ENCODE data around the gene FZD4.
"Not testable (repeated sequence)": the region's sequence is repeated elsewhere in the genome, so short reads cannot be mapped to it uniquely, and the experiment has no call there.

FZD4 gene

GRCh38 chr11:86972734-86973133, 17.5 kb upstream of the FZD4 start:
- no peak for DNase-seq

- DNase-seq: no peak
Measured at GRCh38 chr11:86969258-86969657, 14.1 kb upstream of the FZD4 start.

GRCh38 chr11:86967601-86968000, 12.4 kb upstream of the FZD4 start:
- DNase-seq: not testable (repeated sequence)

- no peak for DNase-seq
Measured at GRCh38 chr11:86957976-86958646, 2.9 kb upstream of the FZD4 start.

GRCh38 chr11:86956905-86957195, 1.7 kb upstream of the FZD4 start:
- no peak for DNase-seq

GRCh38 chr11:86955111-86955360, 159 bp downstream of the FZD4 start:
- no peak for DNase-seq

GRCh38 chr11:86954269-86955110, 705 bp downstream of the FZD4 start:
- no peak for DNase-seq

- DNase-seq: no peak
Measured at GRCh38 chr11:86952221-86952875, 2.8 kb downstream of the FZD4 start.

- DNase-seq: no peak
Measured at GRCh38 chr11:86951706-86952105, 3.5 kb downstream of the FZD4 start.

- DNase-seq: no peak
Measured at GRCh38 chr11:86950661-86950995, 4.6 kb downstream of the FZD4 start.

GRCh38 chr11:86949995-86950660, 5.1 kb downstream of the FZD4 start:
- DNase-seq: no peak

GRCh38 chr11:86948733-86949132, 6.5 kb downstream of the FZD4 start:
- no peak for DNase-seq

- DNase-seq: no peak
Measured at GRCh38 chr11:86947541-86947940, 7.7 kb downstream of the FZD4 start.

- not testable (repeated sequence) for DNase-seq
Measured at GRCh38 chr11:86943505-86943904, 11.7 kb downstream of the FZD4 start.

- no peak for DNase-seq
Measured at GRCh38 chr11:86941871-86942599, 13.2 kb downstream of the FZD4 start.

- DNase-seq: no peak
Measured at GRCh38 chr11:86941077-86941870, 13.9 kb downstream of the FZD4 start.

- DNase-seq: no peak
Measured at GRCh38 chr11:86940122-86940777, 14.9 kb downstream of the FZD4 start.

GRCh38 chr11:86938900-86939880, 16.0 kb downstream of the FZD4 start:
- DNase-seq: no peak

GRCh38 chr11:86938203-86938899, 16.8 kb downstream of the FZD4 start:
- DNase-seq: no peak

Data from activated gamma-delta T cell treated with Interleukin-2 at 50 U/mL for 16 hours (primary cell).